Eye (tissue), 1 donor: Measurements from ENCODE around the gene MTFR1L.

Source experiments
- DNase-seq: peaks from one replicate; pipeline ENCODE4 v3.0.0-alpha.2; 2015

MTFR1L gene

GRCh38 chr1:25819491-25820246, at the start of gene MTFR1L:
TSS of gene MTFR1L (plus strand) at chr1:25819954. CDS start at chr1:25823105, 3,151 bp downstream.
- peak; percentile 95 for DNase-seq

- no peak for DNase-seq
These were observed 49.1 kb upstream of the MTFR1L start for GRCh38 chr1:25770541-25771220.

DNA sequence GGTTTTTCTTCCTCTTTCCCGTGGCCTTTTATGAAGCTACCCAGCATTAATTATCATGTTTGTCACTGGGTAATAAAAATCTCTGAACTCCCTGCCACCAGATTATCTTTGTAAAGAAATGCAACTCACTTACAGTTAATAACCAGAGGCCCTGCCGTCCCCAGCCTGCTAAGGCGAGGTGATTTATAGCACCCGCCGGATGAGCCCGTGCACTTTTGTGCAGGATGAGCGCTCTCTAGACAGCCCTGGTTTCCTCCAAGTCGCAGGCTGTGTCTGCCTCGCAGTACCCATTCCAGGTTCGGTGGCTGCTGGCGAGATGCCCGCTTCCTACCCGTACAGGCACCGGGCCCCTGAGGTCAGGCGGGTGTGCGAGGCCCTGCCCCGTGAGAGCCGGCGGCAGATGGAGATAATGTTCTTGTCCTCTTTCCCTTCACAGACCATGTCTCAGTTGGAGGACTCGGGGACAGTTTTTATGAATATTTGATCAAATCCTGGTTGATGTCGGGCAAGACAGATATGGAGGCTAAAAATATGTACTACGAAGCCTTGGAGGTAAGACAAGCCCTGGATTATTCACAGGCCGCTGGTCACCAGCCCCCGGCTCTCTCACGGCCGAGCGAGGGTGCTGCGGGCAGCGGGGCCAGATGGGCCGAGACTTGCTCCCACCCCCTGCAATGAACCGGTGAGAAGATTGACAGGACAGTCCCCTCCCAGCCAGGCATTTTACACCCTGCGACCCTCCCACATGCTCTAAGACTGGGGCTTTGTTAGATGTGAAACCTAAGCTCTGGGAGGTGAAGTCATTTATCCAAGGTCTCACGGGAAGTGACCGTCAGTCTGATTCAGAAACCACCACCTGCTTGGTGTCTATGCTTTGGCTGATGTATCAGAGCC, 48.3 kb upstream of the MTFR1L start:
- DNase-seq, result peak; percentile 87

DNA sequence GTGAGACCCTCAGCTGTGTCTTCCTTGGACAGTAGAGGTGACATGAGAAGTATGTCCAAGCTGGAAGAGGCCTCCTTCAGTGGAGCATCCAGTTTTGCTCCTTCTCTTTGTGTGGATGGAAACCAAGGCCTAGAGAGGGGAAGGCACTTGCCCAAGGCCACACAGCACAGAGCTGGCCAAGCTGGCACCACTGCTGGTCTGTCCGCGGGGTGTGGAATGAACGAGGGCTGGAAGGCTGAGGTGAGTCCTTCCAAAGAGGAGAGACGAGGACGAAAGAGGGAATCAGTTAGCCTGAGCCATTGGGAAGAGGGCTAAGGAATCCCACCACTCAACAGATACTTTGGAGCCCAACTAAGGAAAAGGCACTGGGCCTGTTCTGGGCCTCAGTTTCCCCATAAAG, 47.6 kb upstream of the MTFR1L start:
- no peak for DNase-seq

GRCh38 chr1:25772692-25773245, 47.0 kb upstream of the MTFR1L start:
- DNase-seq, result no peak

- DNase-seq, result peak; percentile 70
These were observed 46.2 kb upstream of the MTFR1L start for GRCh38 chr1:25773441-25774125.

DNA sequence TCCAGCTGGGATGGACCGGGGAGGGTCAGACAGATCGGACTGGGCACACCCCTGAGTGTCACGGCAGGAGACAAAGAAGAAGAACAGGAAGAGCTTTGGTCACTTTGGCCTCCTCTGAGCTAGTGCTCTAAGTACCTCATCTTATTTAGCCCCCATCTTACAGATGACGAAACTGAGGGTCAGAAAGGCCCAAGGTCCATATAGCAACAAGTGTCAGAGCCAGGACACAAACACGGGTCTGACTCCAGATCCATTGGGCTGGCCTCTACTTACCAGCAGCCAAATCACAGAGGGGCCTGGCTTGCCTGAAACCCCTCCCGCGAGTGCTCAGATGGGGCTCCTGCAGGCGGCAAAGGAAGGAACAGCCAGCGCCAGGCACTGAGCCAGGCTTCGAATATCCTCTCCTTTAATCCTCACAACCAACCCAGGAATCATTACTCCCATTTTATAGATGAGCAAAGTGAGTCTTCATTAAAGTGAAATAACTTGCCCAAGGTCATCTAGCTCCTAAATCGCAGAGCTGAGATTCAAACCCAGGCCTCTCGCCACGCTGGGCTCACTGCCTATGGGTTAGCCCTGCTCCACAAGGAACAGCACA, 45.4 kb upstream of the MTFR1L start:
- no peak for DNase-seq

DNA sequence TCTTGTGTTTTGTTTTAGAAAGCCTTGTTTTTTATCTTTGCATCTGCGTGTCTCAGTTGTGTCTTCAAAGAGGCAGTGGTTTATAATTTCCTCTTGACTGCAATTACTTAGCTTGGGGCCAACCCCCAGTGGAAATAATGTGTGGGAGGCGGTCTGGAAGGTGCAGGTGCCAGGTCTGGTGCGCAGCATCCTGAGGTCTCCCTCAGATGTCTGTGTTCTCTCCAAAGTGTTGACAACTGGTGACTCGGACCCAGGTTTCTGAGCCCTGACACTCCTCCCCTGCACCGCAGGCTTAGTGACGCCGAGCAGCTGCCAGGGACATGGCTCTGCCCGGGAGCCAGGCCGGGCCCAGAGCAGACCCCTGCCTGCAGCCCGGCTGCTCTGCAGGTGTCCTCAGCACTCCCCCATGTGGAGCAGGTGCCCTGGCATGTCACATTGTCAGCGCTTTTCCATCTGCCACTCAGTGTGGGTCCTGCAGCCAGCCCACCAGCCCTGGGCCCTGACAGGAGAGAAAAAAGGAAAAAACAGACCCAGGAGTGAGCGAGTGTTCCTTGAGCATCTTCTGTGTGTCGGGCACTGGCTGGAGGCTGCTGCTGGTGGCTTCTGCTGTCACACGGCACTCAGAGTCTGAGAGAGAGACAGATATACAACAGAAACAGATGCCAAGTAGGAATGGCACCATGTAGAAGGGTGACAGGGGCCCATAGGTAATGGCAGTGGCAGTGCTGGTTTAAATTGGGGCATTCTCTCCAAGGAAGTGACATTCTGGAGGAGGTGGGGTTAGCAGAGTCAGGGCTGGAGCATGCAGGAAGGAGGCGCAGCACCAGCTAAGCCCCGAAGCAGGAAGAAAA, 44.6 kb upstream of the MTFR1L start:
- DNase-seq, result peak; percentile 58

DNA sequence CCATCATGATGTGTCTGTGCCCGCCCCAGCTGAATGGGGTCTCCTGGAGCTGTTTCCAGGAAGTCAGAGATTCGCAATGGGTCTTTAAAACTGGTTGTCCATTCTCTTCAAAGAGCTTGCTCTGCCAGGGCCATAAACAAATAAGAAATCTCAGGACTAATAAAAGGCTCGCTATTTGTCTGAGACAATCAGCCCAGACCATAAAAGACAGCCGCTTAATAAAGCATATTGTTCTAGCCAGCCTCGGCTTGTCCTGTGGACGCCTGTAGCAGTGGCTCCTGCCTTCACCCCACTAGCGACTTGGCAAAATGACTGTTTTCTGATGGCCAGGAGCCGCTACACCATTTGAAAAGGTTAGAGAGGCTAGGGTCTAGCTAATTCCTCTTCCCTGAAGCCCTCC, 40.4 kb upstream of the MTFR1L start:
- DNase-seq, result no peak

GRCh38 chr1:25779894-25780293, 39.9 kb upstream of the MTFR1L start:
- DNase-seq, result no peak

DNA sequence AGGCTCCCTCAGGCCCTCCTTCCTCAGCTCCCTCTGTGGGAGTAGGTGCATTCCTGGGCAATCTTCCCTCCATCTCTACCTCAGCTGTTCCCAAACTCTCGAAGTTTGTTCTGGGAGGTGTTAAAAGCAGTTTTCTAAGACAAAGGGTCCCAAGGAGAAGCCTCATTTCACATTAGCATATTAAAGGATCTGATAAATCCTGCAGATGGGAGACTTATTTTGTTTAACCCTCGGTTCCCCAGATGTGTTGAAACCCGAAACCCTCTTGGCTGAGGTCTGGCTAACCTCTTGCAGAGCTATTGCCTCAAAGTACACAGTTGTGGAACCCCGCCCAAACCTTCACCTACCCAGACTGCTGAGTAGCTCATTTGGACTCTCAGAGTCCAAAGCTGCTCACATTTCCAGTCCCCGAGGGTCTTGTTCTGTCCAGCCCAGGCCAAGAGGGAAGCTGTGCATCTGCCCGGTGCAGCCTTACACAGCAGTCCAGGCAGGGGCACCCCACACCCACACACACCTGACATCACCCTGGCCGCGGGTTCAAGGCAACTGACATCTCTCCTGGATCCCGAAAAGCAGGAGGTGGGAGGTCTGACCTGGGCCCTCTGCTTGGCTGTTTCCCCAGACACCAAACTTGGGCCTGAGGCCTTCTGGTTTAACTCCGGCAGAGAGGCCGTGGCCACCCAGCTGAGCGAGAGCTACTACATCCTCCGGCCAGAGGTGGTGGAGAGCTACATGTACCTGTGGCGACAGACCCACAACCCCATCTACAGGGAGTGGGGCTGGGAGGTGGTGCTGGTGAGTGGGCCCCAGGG, 39.2 kb upstream of the MTFR1L start:
- DNase-seq, result no peak

GRCh38 chr1:25781130-25781433, 38.7 kb upstream of the MTFR1L start:
- no peak for DNase-seq

GRCh38 chr1:25782608-25783201, 37.0 kb upstream of the MTFR1L start:
- no peak for DNase-seq

- peak; percentile 85 for DNase-seq
These were observed 35.1 kb upstream of the MTFR1L start for GRCh38 chr1:25784575-25785051.

GRCh38 chr1:25785333-25786067, 34.3 kb upstream of the MTFR1L start:
- no peak for DNase-seq

GRCh38 chr1:25786887-25787759, 32.6 kb upstream of the MTFR1L start:
- no peak for DNase-seq

DNA sequence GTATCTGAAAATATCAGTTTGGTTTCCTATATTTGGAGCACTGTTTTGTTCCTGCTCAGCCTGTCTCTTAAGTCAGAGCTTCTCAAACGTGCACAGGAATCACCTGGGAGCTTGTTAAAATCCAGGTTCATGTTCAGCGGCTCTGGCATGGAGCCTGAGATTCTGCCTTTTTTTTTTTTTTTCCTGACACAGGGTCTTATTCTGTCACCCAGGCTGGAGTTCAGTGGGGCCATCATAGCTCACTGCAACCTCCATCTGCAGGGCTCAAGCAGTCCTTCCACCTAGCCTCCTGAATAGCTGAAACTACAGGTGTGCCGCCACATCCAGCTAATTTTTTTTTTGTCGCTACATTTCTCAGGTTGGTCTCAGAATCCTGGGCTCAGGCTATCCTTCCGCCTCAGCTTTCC, 32.0 kb upstream of the MTFR1L start:
- no peak for DNase-seq

DNA sequence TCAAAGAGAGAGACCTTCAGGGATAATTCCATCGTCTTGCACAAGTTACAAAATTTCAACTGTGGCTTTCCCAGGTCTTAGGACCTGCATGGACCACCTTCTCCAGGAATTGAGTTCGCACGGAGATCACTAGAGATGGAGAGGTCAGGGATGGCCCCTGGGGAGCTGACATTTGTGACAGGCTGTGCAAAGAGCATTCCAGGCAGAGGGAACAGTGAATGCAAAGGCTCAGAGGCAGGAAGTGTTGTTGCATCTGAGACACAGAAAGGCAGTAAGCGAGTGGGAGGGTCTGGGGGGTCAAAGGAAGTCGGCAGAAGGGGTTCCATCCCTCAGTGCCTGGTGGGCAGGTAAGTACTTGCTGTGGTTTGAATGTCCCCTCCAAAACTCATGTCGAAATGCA, 29.3 kb upstream of the MTFR1L start:
- DNase-seq, result no peak
